NT2/D1 (cell line): ENCODE measurements around the gene HSPB9.

ENCODE experiments used
- YY1 ChIP-seq: IDR thresholded peaks from 2 replicates; pipeline ENCODE4 v1.6.1; 2011; ENCODE audit not compliant: insufficient read length, insufficient read depth
- ZNF274 ChIP-seq: IDR thresholded peaks from 2 replicates; pipeline ENCODE4 v1.6.1; 2011; ENCODE audit warnings: mild to moderate bottlenecking, low read depth, low read length

- TF ChIP-seq YY1 = no peak
- TF ChIP-seq ZNF274 = no peak
Measured at GRCh38 chr17:42136654-42137051, 14.0 kb downstream of the HSPB9 start.
